Calu3 (cell line): ENCODE data around the gene MFSD12. TPM values are rescaled to one million over a fixed set of nuclear protein-coding genes. Genes with fewer than 3 reads are reported as not detected.

Experiments
- BruUV-seq: library from RNA; stranded (reverse); fragments of 400-500 nt; replicated peaks from 2 replicates; lab custom pipeline; 2021; lab: Mats Ljungman, UMichigan
- CTCF ChIA-PET: fragments of 300-600 bp; sonication (Branson Sonifier 250); formaldehyde crosslinking; loops from one replicate; lab custom pipeline; 2022; ENCODE audit warnings: antibody characterized with exemption; lab: Charles Lee
- DNase-seq: peaks from one replicate; pipeline ENCODE4 v3.0.0; 2022
- H3K27ac Mint-ChIP-seq: one replicate; pipeline ENCODE4 v1.8.0; 2022; ENCODE audit warnings: mixed read lengths; ENCODE audit not compliant: unreplicated experiment
- H3K27me3 Mint-ChIP-seq: one replicate; pipeline ENCODE4 v1.8.0; 2022; ENCODE audit warnings: mixed read lengths; ENCODE audit not compliant: unreplicated experiment
- H3K36me3 Mint-ChIP-seq: one replicate; pipeline ENCODE4 v1.8.0; 2022; ENCODE audit warnings: mild to moderate bottlenecking, moderate library complexity, mixed read lengths; ENCODE audit not compliant: insufficient read depth, unreplicated experiment
- H3K4me1 Mint-ChIP-seq: one replicate; pipeline ENCODE4 v1.8.0; 2022; ENCODE audit warnings: mild to moderate bottlenecking, low read depth, mixed read lengths; ENCODE audit not compliant: unreplicated experiment
- H3K4me3 Mint-ChIP-seq: one replicate; pipeline ENCODE4 v1.8.0; 2022; ENCODE audit warnings: mild to moderate bottlenecking, low read depth, moderate library complexity, mixed read lengths; ENCODE audit not compliant: unreplicated experiment
- H3K9me3 Mint-ChIP-seq: one replicate; pipeline ENCODE4 v1.8.0; 2022; ENCODE audit warnings: low read depth, mixed read lengths; ENCODE audit not compliant: unreplicated experiment
- intact Hi-C: fragments of 100-400 bp; cut with micrococcal nuclease; formaldehyde crosslinking; loops from one replicate; pipeline ENCODE4 v1.10.0; 2022; ENCODE audit not compliant: unreplicated experiment
- total RNA-seq: library from RNA; stranded (reverse); gene quantifications from 2 replicates; pipeline ENCODE4 v1.2.3, GENCODE V29; 2022
- TF ChIP-seq, protein P1 (sequence below): fragments of 200-600 bp; IDR thresholded peaks from one replicate; pipeline ENCODE4 v1.8.0; 2022; ENCODE audit warnings: antibody characterized with exemption; ENCODE audit not compliant: unreplicated experiment

Gene MFSD12
- total RNA-seq, 1 experiment from 2014 or later = 105 TPM

DNA sequence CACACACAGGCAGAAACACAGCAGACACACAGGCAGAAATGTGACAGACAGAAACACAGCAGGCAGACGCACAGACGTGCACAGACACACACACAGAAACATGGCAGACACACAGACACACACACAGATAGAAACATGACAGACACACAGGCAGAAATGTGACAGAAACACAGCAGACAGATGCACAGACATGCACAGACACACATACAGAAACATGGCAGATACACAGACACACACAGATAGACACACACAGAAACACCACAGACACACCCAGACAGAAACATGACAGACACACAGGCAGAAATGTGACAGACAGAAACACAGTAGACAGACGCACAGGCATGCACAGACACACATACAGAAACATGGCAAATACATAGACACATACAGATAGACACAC, 48.0 kb upstream of the MFSD12 start:
- no peak for DNase-seq
- H3K36me3 Mint-ChIP-seq = peaks cover 14% of the 10 kb centered on the region
- CTCF ChIA-PET = no interaction called here
- H3K27me3 Mint-ChIP-seq = no peaks in the 10 kb centered on the region
- H3K27ac Mint-ChIP-seq = no peak overlapping the region
- no peaks in the 10 kb centered on the region for H3K9me3 Mint-ChIP-seq
- intact Hi-C loops = no loop called here
- no peak overlapping the region for H3K4me3 Mint-ChIP-seq
- no TSS peak for BruUV-seq
- peaks cover 11% of the 10 kb centered on the region for H3K4me1 Mint-ChIP-seq
- TF ChIP-seq, protein P1, sequence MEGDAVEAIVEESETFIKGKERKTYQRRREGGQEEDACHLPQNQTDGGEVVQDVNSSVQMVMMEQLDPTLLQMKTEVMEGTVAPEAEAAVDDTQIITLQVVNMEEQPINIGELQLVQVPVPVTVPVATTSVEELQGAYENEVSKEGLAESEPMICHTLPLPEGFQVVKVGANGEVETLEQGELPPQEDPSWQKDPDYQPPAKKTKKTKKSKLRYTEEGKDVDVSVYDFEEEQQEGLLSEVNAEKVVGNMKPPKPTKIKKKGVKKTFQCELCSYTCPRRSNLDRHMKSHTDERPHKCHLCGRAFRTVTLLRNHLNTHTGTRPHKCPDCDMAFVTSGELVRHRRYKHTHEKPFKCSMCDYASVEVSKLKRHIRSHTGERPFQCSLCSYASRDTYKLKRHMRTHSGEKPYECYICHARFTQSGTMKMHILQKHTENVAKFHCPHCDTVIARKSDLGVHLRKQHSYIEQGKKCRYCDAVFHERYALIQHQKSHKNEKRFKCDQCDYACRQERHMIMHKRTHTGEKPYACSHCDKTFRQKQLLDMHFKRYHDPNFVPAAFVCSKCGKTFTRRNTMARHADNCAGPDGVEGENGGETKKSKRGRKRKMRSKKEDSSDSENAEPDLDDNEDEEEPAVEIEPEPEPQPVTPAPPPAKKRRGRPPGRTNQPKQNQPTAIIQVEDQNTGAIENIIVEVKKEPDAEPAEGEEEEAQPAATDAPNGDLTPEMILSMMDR = no peak

DNA sequence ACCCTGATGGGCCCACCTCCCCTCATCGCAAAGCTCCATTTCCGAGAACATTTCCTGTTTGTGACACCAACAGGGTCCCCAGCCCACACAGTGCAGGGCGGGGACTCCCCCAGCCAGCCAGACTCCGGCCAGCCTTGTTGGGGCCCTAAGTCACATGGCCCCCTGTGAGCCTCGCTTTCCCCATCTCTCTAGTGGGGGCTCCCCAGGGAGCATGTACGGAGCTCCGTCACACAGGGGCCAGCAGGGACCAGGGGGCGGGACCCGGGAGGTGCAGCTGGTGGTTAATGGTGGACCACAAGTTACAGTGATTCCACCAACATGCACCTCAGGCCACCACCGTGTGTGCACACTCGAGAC, 47.6 kb upstream of the MFSD12 start:
- Mint-ChIP-seq H3K27ac (no peak overlapping the region), H3K27me3 (no peaks in the 10 kb centered on the region), H3K4me3 (no peak overlapping the region), H3K36me3 (peaks cover 10% of the 10 kb centered on the region), H3K4me1 (peaks cover 11% of the 10 kb centered on the region), H3K9me3 (no peaks in the 10 kb centered on the region)
- CTCF ChIA-PET = no interaction called here
- no peak for DNase-seq
- TF ChIP-seq, protein P1 = no peak
- no TSS peak for BruUV-seq
- intact Hi-C loops = no loop called here

DNA sequence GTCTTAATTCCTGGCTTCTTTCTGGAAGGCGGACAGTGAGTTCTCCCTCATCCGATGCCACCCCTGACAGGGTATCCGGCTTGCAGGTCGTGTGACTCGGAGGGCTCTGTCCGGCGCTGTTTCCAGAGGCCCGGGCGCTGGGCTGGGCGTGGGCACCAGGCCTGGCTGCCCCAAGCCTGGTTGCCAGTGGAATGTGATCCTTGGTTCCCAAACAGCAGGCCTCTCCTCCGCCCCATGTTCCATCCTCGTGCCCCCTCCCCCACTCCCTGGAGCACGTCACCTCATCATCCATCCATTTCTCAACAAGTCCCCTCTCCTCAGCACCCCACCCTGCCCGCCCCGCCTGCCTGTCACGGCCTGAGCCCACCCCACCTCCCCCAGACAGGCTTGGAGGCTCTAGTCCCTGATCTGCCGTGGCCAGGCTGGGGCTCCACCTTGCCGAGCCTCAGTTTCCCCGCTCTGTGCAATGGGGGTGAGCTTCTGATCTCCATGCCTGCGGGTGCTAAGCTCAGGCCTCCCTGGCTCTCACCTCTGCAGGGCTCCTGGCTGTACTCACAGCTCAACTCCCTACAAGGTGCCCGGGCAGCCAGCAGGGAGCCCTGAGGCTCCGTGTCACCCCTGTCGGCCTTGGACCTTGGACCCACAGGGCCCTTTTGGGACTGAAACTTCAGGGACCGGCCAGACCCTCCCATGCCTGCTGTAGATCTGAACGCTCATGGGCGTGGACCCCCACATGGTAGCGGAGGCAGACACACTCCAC, 47.0 kb upstream of the MFSD12 start:
- H3K9me3 Mint-ChIP-seq = no peaks in the 10 kb centered on the region
- CTCF ChIA-PET = no interaction called here
- H3K27ac Mint-ChIP-seq = no peak overlapping the region
- H3K36me3 Mint-ChIP-seq = peaks cover 10% of the 10 kb centered on the region
- BruUV-seq = no TSS peak
- H3K4me1 Mint-ChIP-seq = peaks cover 11% of the 10 kb centered on the region
- TF ChIP-seq, protein P1 = no peak
- no peak for DNase-seq
- H3K4me3 Mint-ChIP-seq = no peak overlapping the region
- no peaks in the 10 kb centered on the region for H3K27me3 Mint-ChIP-seq
- intact Hi-C loops = no loop called here

DNA sequence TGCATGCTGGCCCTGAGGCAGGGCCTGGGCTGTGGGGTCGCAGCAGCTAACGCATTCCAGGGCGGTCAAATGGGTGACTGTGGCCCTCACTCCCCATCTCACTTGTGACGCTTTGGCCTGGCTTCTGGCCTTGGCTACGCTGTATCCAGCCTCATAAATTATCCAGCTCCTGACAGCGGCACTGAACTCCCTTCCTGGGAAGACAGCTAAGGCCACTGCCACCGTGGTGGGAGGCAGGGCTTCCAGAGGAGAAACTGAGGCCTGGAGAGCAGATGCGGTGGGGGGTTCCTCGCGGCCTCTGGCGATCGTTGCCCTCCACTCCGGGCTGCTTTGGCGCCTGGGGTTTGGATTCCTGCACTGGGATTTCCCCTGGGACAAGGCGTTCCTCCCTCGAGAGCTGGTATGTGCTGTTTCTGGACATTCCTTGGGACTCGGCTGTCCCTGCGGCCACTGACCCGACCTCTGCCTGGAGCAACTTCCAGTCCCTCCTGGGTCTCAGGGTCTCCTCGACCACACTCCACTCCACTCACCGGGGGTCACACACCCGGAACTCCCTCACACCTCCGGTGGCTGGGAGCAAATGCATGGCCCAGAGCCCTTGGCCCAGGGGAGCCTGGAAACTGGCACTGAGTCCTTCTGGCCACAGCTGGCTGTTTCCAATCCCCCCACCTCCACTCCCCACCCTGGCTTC, 45.9 kb upstream of the MFSD12 start:
- H3K4me3 Mint-ChIP-seq = no peak overlapping the region
- CTCF ChIA-PET = interaction anchor here (0.6 kb wide), 1 partner anchor 58 kb away, joined by 3 read pairs; no protein-coding TSS in a partner anchor
- peaks cover 10% of the 10 kb centered on the region for H3K36me3 Mint-ChIP-seq

More for the DNA sequence above, 45.9 kb upstream of the MFSD12 start:
- Mint-ChIP-seq H3K4me1 (peaks cover 10% of the 10 kb centered on the region), H3K27me3 (no peaks in the 10 kb centered on the region), H3K9me3 (no peaks in the 10 kb centered on the region), H3K27ac (no peak overlapping the region)
- TF ChIP-seq, protein P1 = no peak
- no peak for DNase-seq
- intact Hi-C loops = no loop called here
- no TSS peak for BruUV-seq
